GM21717 (cell line): ENCODE measurements around the gene TRMT44.
"Not testable (repeated sequence)": the region's sequence is repeated elsewhere in the genome, so short reads cannot be mapped to it uniquely, and the experiment has no call there.

Experiments
- ATAC-seq: cut with Tn5 transposase; IDR thresholded peaks from one replicate; pipeline ENCODE4 v1.9.1; 2021; ENCODE audit warnings: mild to moderate bottlenecking, moderate library complexity; ENCODE audit not compliant: unreplicated experiment

The TRMT44 gene

GRCh38 chr4:8510191-8510590 is 69.6 kb downstream of the TRMT44 start:
- ATAC-seq = no peak

GRCh38 chr4:8510611-8511285 is 70.2 kb downstream of the TRMT44 start:
- ATAC-seq = no peak

DNA sequence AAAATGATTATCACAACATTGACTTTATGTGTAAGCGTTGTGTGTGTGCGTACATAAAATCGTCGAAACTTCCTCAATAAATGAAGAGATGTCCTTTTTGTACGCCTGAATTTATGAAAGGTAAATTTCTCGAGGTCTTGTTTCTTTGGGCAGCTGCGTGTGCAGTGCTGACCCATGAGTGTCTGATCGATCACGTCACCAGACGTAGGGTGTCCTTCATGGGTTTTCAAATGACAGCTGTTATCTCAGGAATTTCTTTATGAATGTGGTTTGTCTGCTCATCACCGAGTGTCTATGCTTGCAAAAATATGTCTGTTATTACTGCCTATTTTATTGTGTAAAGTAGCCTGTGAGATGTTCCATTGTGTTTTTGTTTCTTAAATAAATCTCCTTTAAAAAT is 71.9 kb downstream of the TRMT44 start:
- no peak for ATAC-seq

GRCh38 chr4:8513080-8513479 is 72.5 kb downstream of the TRMT44 start:
- ATAC-seq = not testable (repeated sequence)

- ATAC-seq = no peak
Observed at GRCh38 chr4:8513931-8514330, 73.4 kb downstream of the TRMT44 start.

DNA sequence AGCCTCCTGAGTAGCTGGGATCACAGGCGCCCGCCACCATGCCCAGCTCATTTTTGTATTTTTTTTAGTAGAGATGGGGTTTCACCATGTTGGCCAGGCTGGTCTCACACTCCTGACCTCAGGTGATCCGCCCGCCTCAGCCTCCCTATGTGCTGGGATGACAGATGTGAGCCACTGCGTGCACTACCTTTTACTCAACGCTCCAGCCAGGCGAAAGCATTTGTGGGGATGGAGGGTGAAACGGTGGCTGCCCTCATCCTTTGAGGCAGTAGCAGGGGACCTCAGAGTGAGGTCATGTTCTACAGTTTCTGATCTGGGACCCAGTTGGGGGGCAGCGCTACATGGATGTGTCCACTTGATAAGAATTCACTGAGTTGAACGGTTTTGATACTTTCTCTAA is 73.8 kb downstream of the TRMT44 start:
- ATAC-seq = no peak

GRCh38 chr4:8515316-8516060 is 74.9 kb downstream of the TRMT44 start:
- no peak for ATAC-seq

GRCh38 chr4:8516061-8516573 is 75.5 kb downstream of the TRMT44 start:
- no peak for ATAC-seq

GRCh38 chr4:8516996-8517550 is 76.5 kb downstream of the TRMT44 start:
- ATAC-seq = no peak

DNA sequence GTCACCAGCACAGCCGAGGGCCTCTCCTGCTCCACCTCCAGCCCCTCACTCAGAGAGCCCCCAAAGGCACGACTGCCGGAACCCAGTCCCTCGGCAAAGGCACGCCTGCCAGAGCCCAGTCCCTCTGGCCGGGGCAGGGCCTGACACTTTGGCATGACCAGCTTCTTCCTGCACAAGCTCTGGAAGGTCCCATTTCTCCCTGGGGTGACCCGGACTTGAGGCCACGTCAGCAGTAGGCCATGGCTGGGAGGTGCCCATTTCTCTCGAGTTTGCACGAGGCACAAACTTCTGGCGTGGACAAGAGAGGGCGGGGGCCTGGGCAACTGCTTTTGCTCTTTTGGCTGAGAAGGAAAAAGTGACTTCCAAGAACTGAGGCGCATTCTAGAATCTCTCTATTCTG is 77.4 kb downstream of the TRMT44 start:
- ATAC-seq = no peak

GRCh38 chr4:8522160-8523120 is 81.9 kb downstream of the TRMT44 start:
- no peak for ATAC-seq

GRCh38 chr4:8523175-8523574 is 82.6 kb downstream of the TRMT44 start:
- ATAC-seq = no peak

- no peak for ATAC-seq
Observed at GRCh38 chr4:8523766-8524165, 83.2 kb downstream of the TRMT44 start.

GRCh38 chr4:8524595-8525382 is 84.2 kb downstream of the TRMT44 start:
- no peak for ATAC-seq

GRCh38 chr4:8525383-8526120 is 85.0 kb downstream of the TRMT44 start:
- ATAC-seq = no peak
